Loucy (cell line): ENCODE measurements around the gene YWHAE.

Experiments used
- H2AFZ ChIP-seq: fragments of 200-600 bp; sonication (generic); 2 replicates; pipeline ENCODE4 v1.6.0; 2016; ENCODE audit warnings: antibody characterized with exemption, mild to moderate bottlenecking, low read length, moderate library complexity
- H3F3A ChIP-seq: fragments of 200-600 bp; 2 replicates; pipeline ENCODE4 v1.6.0; 2016; ENCODE audit warnings: antibody characterized with exemption, low read depth, mild to moderate bottlenecking
- H3K27me3 ChIP-seq: fragments of 200-600 bp; sonication (generic); 2 replicates; pipeline ENCODE4 v1.6.1; 2014; ENCODE audit warnings: low read length, mild to moderate bottlenecking; ENCODE audit not compliant: insufficient read depth, poor library complexity, severe bottlenecking
- H3K36me3 ChIP-seq: fragments of 200-600 bp; sonication (generic); 2 replicates; pipeline ENCODE4 v1.6.1; 2016; ENCODE audit warnings: low read length; ENCODE audit not compliant: insufficient read depth
- H3K4me1 ChIP-seq: fragments of 200-600 bp; sonication (generic); 2 replicates; pipeline ENCODE4 v1.5.1; 2014; ENCODE audit warnings: low read length, mild to moderate bottlenecking; ENCODE audit not compliant: insufficient read depth, poor library complexity, severe bottlenecking
- H3K4me2 ChIP-seq: fragments of 200-600 bp; sonication (generic); 2 replicates; pipeline ENCODE4 v1.6.0; 2014; ENCODE audit warnings: antibody characterized with exemption, low read length, low read depth, mild to moderate bottlenecking; ENCODE audit not compliant: poor library complexity, severe bottlenecking
- H3K4me3 ChIP-seq: fragments of 200-600 bp; sonication (generic); 2 replicates; pipeline ENCODE4 v1.5.1; 2014; ENCODE audit warnings: low read length, mild to moderate bottlenecking, mixed read lengths; ENCODE audit not compliant: poor library complexity, severe bottlenecking
- H3K79me2 ChIP-seq: fragments of 200-600 bp; sonication (generic); 2 replicates; pipeline ENCODE4 v1.6.1; 2014; ENCODE audit warnings: low read length; ENCODE audit not compliant: insufficient read depth
- H3K9ac ChIP-seq: fragments of 200-600 bp; sonication (generic); 2 replicates; pipeline ENCODE4 v1.6.0; 2014; ENCODE audit warnings: mild to moderate bottlenecking, low read depth, low read length, moderate library complexity; ENCODE audit not compliant: poor library complexity, severe bottlenecking
- H3K9me2 ChIP-seq: fragments of 200-600 bp; sonication (generic); replicated peaks from 2 replicates; pipeline ENCODE4 v1.6.1; 2016; ENCODE audit warnings: low read depth, low read length, mixed read lengths
- H3K9me3 ChIP-seq: fragments of 200-600 bp; sonication (generic); 2 replicates; pipeline ENCODE4 v1.6.1; 2014; ENCODE audit warnings: mild to moderate bottlenecking, antibody characterized with exemption, low read length, low read depth; ENCODE audit not compliant: insufficient read depth
- H4K20me1 ChIP-seq: fragments of 200-600 bp; sonication (generic); 2 replicates; pipeline ENCODE4 v1.6.0; 2014; ENCODE audit warnings: antibody characterized with exemption, low read length, mild to moderate bottlenecking; ENCODE audit not compliant: insufficient read depth, poor library complexity, severe bottlenecking
- CTCF ChIP-seq: fragments of 200-600 bp; sonication (generic); conservative IDR thresholded peaks from 2 replicates; pipeline ENCODE4 v1.5.1; 2014; ENCODE audit warnings: mild to moderate bottlenecking, antibody characterized with exemption, low read length
- EZH2phosphoT487 ChIP-seq: fragments of 200-600 bp; IDR thresholded peaks from 2 replicates; pipeline ENCODE4 v1.6.1; 2018; ENCODE audit warnings: antibody characterized with exemption, mild to moderate bottlenecking, moderate library complexity, borderline replicate concordance

Gene YWHAE

GRCh38 chr17:1322480-1322879 is 77.5 kb downstream of the YWHAE start:
- H3K27me3 ChIP-seq, result no peaks in the 10 kb centered on the region
- no peak overlapping the region for H3K9ac ChIP-seq
- H3K4me1 ChIP-seq, result peaks cover 6% of the 10 kb centered on the region
- no peak overlapping the region for H3K4me3 ChIP-seq
- H3K36me3 ChIP-seq, result no peaks in the 10 kb centered on the region
- H3K79me2 ChIP-seq, result no peaks in the 10 kb centered on the region
- H2AFZ ChIP-seq, result no peak overlapping the region
- H3K4me2 ChIP-seq, result no peak overlapping the region
- TF ChIP-seq CTCF (no peak), EZH2phosphoT487 (no peak)
- H3K9me3 ChIP-seq, result no peaks in the 10 kb centered on the region
- H3K9me2 ChIP-seq, result no peaks in the 10 kb centered on the region
- H3F3A ChIP-seq, result no peaks in the 10 kb centered on the region
- no peaks in the 10 kb centered on the region for H4K20me1 ChIP-seq

GRCh38 chr17:1322014-1322428 is 78.0 kb downstream of the YWHAE start:
- H3K4me3 ChIP-seq, result no peak overlapping the region
- H3K79me2 ChIP-seq, result no peaks in the 10 kb centered on the region
- H3K27me3 ChIP-seq, result no peaks in the 10 kb centered on the region
- H3K9ac ChIP-seq, result no peak overlapping the region
- no peaks in the 10 kb centered on the region for H3K9me2 ChIP-seq
- no peaks in the 10 kb centered on the region for H4K20me1 ChIP-seq
- no peak overlapping the region for H2AFZ ChIP-seq
- H3K36me3 ChIP-seq, result no peaks in the 10 kb centered on the region
- H3F3A ChIP-seq, result no peaks in the 10 kb centered on the region
- no peak overlapping the region for H3K4me2 ChIP-seq
- H3K4me1 ChIP-seq, result peaks cover 6% of the 10 kb centered on the region
- no peaks in the 10 kb centered on the region for H3K9me3 ChIP-seq
- TF ChIP-seq EZH2phosphoT487 (no peak), CTCF (no peak)

GRCh38 chr17:1315891-1316403 is 84.1 kb downstream of the YWHAE start:
- Histone ChIP-seq H3K4me1 (no peaks in the 10 kb centered on the region), H2AFZ (no peak overlapping the region), H3K9ac (no peak overlapping the region), H3F3A (no peaks in the 10 kb centered on the region), H3K9me3 (no peaks in the 10 kb centered on the region), H4K20me1 (no peaks in the 10 kb centered on the region), H3K9me2 (no peaks in the 10 kb centered on the region), H3K27me3 (no peaks in the 10 kb centered on the region), H3K4me3 (no peak overlapping the region), H3K4me2 (no peak overlapping the region), H3K79me2 (no peaks in the 10 kb centered on the region), H3K36me3 (no peaks in the 10 kb centered on the region)
- no peak for TF ChIP-seq EZH2phosphoT487
- TF ChIP-seq CTCF, result no peak
